SK-N-SH treated with all-trans-retinoic acid at 6 μM for 48 hours (cell line): ENCODE measurements around the gene TLR10.

Experiments
- ZFP30 ChIP-seq: fragments of 450-650 bp; formaldehyde crosslinking; IDR thresholded peaks from 2 replicates; pipeline ENCODE4 v1.5.0; 2022; ENCODE audit warnings: mild to moderate bottlenecking, moderate library complexity
- TF ChIP-seq, protein P1 (sequence below): fragments of 250-450 bp; sonication (Bioruptor Pico); IDR thresholded peaks from 2 replicates; pipeline ENCODE4 v1.8.0; 2020; ENCODE audit warnings: mild to moderate bottlenecking, moderate library complexity, borderline replicate concordance

DNA sequence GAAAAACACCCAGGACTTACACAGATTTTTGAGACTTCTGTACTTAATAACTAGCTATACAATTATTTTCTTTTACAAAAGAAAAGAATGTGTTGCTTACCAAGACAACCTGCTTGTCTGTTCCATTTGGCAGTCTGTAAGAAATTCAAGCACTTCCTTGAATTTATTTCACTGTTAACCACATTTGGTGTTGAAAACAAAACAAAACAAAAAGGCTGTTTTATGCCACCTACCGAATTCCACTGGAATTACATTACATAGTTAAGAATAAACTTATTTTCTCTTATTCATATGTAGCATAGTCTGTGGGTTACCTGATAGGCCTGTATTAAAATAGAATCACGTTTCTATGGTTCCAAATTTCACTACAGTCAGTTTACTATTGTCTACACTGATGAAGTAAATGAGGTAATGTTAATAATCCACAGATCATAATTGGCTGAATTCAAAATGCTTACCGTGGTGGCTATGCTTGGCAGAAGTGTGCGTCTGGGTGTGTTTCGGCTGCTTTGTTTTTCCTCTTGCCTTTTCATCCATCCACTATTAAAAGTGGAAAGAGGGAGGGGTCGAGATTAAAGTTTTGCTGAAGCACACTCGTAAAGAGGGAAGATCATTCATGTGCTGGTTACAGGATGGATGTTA is 22.0 kb upstream of the TLR10 start, which contains the start of gene TLR1:
- TF ChIP-seq, protein P1, sequence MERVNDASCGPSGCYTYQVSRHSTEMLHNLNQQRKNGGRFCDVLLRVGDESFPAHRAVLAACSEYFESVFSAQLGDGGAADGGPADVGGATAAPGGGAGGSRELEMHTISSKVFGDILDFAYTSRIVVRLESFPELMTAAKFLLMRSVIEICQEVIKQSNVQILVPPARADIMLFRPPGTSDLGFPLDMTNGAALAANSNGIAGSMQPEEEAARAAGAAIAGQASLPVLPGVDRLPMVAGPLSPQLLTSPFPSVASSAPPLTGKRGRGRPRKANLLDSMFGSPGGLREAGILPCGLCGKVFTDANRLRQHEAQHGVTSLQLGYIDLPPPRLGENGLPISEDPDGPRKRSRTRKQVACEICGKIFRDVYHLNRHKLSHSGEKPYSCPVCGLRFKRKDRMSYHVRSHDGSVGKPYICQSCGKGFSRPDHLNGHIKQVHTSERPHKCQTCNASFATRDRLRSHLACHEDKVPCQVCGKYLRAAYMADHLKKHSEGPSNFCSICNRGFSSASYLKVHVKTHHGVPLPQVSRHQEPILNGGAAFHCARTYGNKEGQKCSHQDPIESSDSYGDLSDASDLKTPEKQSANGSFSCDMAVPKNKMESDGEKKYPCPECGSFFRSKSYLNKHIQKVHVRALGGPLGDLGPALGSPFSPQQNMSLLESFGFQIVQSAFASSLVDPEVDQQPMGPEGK (CRISPR knock-in tag), result no peak
- TF ChIP-seq ZFP30 (CRISPR knock-in tag), result no peak
